Measurements from ENCODE around the gene GRID1. TPM values are rescaled to one million over a fixed set of nuclear protein-coding genes. Genes with fewer than 3 reads are reported as not detected.

The GRID1 gene
- total RNA-seq, 1 donor, result not detected

DNA sequence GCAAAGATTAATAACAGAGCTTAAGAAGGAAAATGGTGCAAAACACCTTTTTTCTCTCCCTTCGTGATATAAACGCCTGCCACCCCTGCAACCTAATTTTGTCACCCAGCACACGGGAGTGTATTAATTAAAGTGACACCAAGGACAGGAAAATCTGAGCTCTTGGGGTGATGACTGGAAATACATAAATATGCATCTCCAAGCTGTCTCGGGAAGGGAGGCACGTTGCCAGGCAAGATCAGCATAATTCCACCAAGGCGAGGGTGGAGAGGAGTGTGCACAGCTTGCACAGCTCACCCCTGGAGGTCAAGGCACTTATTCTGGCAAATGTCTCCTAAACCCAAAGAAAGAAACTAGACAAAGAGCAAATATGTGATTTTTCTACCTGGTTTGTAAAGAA is 700.9 kb downstream of the GRID1 start:
- H3K4me3 ChIP-seq (ENCODE audit: low read depth, low read length), result no peak overlapping the region
- TF ChIP-seq, protein P1, sequence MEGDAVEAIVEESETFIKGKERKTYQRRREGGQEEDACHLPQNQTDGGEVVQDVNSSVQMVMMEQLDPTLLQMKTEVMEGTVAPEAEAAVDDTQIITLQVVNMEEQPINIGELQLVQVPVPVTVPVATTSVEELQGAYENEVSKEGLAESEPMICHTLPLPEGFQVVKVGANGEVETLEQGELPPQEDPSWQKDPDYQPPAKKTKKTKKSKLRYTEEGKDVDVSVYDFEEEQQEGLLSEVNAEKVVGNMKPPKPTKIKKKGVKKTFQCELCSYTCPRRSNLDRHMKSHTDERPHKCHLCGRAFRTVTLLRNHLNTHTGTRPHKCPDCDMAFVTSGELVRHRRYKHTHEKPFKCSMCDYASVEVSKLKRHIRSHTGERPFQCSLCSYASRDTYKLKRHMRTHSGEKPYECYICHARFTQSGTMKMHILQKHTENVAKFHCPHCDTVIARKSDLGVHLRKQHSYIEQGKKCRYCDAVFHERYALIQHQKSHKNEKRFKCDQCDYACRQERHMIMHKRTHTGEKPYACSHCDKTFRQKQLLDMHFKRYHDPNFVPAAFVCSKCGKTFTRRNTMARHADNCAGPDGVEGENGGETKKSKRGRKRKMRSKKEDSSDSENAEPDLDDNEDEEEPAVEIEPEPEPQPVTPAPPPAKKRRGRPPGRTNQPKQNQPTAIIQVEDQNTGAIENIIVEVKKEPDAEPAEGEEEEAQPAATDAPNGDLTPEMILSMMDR (IDR thresholded peaks at IDR 0.05; ENCODE audit: insufficient read depth, low read length), result no peak
- DNase-seq (ENCODE audit: low read depth), result no peak

GRCh38 chr10:85665078-85665477 is 701.5 kb downstream of the GRID1 start:
- TF ChIP-seq, protein P1 (IDR thresholded peaks at IDR 0.05; ENCODE audit: insufficient read depth, low read length), result no peak
- no peak overlapping the region for H3K4me3 ChIP-seq (ENCODE audit: low read depth, low read length)
- no peak for DNase-seq (ENCODE audit: low read depth)

DNA sequence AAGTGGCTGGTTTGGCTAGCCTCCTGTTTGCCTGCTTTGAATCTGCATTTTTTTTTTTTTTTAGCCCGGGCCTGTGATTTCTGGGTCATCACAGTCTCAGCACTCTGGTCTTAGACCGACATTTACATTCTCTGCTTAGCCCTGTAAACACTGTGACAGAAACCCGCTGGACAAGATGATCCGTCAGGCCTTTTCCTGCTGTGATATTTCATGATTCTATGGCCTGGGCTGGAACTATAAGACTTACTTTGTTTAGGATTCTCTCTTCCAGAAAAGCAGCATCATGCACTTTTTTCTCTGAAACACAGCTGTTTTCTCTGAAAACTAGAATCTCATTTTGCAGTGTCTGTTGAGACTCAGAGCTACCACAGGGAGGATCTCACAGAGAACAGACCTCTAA is 705.5 kb downstream of the GRID1 start:
- DNase-seq (ENCODE audit: low read depth), result no peak
- TF ChIP-seq, protein P1 (IDR thresholded peaks at IDR 0.05; ENCODE audit: insufficient read depth, low read length), result no peak
- no peak overlapping the region for H3K4me3 ChIP-seq (ENCODE audit: low read depth, low read length)

GRCh38 chr10:85659331-85659730 is 707.3 kb downstream of the GRID1 start:
- TF ChIP-seq, protein P1 (IDR thresholded peaks at IDR 0.05; ENCODE audit: insufficient read depth, low read length), result no peak
- no peak overlapping the region for H3K4me3 ChIP-seq (ENCODE audit: low read depth, low read length)
- DNase-seq (ENCODE audit: low read depth), result no peak

DNA sequence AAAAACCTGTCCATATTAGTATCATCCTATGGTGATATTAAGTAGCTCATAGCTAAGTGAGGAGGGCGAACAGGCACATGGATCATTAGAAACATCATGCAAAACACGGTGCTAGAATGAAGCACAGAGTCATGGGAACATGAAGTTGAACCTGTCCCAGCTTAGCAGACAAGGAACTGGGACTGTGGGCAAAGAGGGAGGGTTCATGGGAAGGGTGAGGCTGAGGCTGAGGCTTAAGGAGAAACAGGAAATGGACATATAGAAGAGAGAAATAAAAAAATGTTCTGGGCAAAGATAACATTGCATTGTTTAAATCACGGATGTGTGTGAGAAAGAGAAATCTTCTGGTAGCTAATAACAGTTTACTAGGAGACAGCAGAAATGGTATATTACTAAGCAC is 708.1 kb downstream of the GRID1 start:
- H3K4me3 ChIP-seq (ENCODE audit: low read depth, low read length), result no peak overlapping the region
- no peak for DNase-seq (ENCODE audit: low read depth)
- TF ChIP-seq, protein P1 (IDR thresholded peaks at IDR 0.05; ENCODE audit: insufficient read depth, low read length), result no peak

GRCh38 chr10:85657476-85658113 is 709.0 kb downstream of the GRID1 start:
- TF ChIP-seq, protein P1 (IDR thresholded peaks at IDR 0.05; ENCODE audit: insufficient read depth, low read length), result no peak
- H3K4me3 ChIP-seq (ENCODE audit: low read depth, low read length), result no peak overlapping the region
- no peak for DNase-seq (ENCODE audit: low read depth)

DNA sequence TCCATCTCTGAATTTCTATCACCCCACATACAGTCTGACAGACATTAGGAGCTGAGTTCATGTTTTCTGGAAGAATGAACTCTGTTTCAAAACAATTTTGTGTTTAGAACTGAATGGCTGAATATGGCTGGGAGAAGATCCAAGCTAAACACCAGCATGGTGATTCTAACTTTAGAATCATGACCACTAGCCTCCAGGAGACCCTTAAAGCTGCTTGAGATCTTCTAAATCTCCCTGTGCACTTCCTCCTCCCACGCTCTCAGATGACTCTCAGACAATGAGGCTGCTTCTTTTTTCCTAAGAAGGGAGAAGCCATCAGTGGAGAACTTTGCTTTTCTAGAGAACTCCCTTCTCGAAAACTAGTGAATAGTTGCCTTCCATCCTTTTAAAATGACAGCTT is 711.2 kb downstream of the GRID1 start:
- TF ChIP-seq, protein P1 (IDR thresholded peaks at IDR 0.05; ENCODE audit: insufficient read depth, low read length), result no peak
- no peak for DNase-seq (ENCODE audit: low read depth)
- H3K4me3 ChIP-seq (ENCODE audit: low read depth, low read length), result no peak overlapping the region

All from fibroblast of the aortic adventitia (primary cell).